VCaP (cell line): Measurements from ENCODE around the gene THAP11.
A peak's percentile ranks its signal among the peaks of the same experiment; 100 is the strongest.

Source experiments
- H3K27ac ChIP-seq: fragments of 450-650 bp; 2 replicates; pipeline ENCODE4 v1.5.1; 2017
- TF ChIP-seq, protein P1 (sequence below): fragments of 450-650 bp; conservative IDR thresholded peaks from 2 replicates; pipeline ENCODE4 v1.5.1; 2017; ENCODE audit warnings: mild to moderate bottlenecking, moderate library complexity

THAP11 gene

DNA sequence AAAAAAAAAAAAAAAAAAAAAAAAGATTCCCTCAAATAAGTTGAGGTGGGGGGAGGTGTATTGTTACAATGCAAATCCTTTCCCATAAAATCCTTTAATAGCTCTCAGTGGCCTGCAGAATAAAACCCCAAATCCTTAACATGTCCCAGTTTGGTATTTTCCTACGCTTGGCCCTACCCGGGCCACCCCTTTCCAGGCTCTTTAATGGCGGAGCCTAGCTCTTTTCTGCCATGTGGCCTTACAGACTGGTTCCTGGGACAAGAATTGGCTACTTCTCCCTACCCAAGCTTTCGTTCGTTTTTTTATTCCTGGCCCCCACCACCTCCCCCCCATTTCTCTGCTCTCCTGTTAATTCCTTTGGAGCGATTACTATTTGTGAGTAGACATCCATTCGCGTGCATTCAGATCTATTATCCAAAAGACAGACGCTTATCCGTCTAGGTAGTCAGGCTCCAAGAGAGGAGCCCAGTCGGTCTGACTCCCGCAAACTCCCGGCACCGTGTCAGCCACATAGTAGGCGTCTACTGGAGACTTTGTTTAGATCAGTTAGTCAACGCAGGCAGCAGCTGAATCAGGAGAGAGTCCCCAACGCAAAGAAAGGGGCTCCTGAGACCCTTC, 813 bp upstream of the THAP11 start:
- peak overlapping the region; percentile 85 for H3K27ac ChIP-seq
- TF ChIP-seq, protein P1, sequence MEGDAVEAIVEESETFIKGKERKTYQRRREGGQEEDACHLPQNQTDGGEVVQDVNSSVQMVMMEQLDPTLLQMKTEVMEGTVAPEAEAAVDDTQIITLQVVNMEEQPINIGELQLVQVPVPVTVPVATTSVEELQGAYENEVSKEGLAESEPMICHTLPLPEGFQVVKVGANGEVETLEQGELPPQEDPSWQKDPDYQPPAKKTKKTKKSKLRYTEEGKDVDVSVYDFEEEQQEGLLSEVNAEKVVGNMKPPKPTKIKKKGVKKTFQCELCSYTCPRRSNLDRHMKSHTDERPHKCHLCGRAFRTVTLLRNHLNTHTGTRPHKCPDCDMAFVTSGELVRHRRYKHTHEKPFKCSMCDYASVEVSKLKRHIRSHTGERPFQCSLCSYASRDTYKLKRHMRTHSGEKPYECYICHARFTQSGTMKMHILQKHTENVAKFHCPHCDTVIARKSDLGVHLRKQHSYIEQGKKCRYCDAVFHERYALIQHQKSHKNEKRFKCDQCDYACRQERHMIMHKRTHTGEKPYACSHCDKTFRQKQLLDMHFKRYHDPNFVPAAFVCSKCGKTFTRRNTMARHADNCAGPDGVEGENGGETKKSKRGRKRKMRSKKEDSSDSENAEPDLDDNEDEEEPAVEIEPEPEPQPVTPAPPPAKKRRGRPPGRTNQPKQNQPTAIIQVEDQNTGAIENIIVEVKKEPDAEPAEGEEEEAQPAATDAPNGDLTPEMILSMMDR = no peak

DNA sequence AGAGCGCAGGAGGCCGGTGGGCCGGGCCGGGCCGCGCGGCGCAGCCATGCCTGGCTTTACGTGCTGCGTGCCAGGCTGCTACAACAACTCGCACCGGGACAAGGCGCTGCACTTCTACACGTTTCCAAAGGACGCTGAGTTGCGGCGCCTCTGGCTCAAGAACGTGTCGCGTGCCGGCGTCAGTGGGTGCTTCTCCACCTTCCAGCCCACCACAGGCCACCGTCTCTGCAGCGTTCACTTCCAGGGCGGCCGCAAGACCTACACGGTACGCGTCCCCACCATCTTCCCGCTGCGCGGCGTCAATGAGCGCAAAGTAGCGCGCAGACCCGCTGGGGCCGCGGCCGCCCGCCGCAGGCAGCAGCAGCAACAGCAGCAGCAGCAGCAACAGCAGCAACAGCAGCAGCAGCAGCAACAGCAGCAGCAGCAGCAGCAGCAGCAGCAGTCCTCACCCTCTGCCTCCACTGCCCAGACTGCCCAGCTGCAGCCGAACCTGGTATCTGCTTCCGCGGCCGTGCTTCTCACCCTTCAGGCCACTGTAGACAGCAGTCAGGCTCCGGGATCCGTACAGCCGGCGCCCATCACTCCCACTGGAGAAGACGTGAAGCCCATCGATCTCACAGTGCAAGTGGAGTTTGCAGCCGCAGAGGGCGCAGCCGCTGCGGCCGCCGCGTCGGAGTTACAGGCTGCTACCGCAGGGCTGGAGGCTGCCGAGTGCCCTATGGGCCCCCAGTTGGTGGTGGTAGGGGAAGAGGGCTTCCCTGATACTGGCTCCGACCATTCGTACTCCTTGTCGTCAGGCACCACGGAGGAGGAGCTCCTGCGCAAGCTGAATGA, 606 bp downstream of the THAP11 start:
- H3K27ac ChIP-seq = peak overlapping the region; percentile 85

DNA sequence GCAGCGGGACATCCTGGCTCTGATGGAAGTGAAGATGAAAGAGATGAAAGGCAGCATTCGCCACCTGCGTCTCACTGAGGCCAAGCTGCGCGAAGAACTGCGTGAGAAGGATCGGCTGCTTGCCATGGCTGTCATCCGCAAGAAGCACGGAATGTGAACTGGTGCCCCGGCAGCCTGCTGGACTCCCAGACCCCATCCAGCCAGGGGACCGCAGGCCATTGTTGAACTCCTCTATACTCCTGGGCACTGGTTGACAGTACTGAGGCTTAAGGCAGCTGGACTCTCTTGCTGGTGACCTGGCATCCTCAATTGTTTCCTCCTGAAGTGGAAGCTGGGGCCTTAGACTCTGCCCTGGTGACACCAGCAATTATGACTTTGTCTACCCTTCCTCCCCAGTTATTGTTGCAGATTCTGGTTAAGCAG, 1.2 kb downstream of the THAP11 start:
- TF ChIP-seq, protein P1 = no peak
- H3K27ac ChIP-seq = peak overlapping the region; percentile 85

More for the DNA sequence above, 606 bp downstream of the THAP11 start:
- TF ChIP-seq, protein P1 = peak; percentile 23; the same call in 1 of the 2 replicates

DNA sequence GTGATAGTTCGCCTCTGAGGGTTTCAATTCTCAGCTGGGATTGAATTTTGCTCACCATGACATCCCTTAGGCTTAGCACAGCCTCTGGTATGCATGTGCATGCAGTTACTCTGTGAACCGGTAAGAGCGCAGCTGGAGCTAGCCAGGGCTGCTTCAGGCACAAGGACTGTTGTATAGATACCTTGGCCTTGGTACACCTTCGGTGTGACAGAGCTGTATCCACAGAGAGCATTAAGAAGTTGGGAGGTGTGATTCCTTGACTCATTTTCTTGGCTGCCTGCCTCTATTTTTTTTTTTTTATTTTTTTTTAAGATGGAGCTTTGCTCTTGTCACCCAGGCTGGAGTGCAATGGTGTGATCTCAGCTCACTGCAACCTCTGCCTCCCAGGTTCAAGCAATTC, 2.4 kb downstream of the THAP11 start:
- H3K27ac ChIP-seq = peak overlapping the region; percentile 85; the same call in 1 of the 2 replicates
- TF ChIP-seq, protein P1 = no peak

DNA sequence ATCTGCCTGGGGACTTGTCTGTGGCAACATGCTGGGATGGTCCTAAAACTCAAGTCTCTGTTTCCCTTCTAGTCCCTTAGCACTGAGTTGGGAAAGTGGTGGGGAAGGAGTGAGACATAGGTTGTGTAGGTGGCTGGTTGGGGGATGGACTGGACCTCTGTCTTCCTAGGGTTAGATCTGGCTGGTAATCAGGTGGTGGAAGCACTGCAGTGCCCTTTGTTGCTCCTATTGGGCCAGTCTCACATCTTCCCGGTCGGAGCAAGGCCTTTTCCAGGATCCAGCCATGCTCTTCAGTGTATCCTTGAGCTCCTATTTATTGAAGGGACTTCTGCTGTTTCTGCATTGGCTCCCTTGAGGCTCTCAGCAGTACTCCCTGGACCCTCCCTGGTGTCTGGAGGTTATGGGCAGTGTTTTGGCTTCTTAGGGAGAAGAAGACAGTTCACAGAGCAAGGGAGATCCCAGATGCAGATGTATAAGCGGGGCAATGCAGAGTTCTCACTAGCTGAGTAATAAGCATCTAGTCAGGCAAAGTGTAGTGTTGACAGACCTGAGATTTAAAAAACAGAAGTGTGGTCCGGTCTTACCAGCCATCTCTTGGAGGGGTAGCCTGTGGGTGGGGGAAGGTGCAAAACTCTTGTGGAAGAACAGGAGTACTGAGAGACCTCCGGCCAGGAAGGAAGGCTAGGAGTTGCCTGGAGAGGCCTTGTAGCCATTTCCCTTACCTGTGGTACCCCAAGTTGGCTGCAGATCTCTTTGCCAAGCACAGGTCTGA, 3.4 kb downstream of the THAP11 start:
- TF ChIP-seq, protein P1 = no peak
- H3K27ac ChIP-seq = peak overlapping the region; percentile 85

DNA sequence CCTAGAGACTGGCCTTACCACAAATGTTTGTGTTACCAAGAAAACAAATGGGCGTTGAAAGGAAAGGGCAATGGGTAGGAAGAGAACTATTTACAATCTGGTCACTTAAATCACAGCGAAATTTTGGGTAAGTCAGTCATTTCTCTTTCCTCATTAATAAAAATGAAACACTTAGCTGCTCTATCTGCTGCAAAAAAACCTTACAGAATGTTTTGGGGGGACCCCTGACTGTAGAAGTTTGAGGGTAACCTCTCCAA, 3.9 kb downstream of the THAP11 start:
- H3K27ac ChIP-seq = peak overlapping the region; percentile 85
- TF ChIP-seq, protein P1 = no peak
